ENCODE measurements around the gene BOD1L2. TPM values are rescaled to one million over a fixed set of nuclear protein-coding genes. Genes with fewer than 3 reads are reported as not detected.

Gene BOD1L2
- total and polyA plus RNA-seq, 2 of the 13 experiments (the other 11 are each of a cell fraction or from before 2014, with no cell fraction given), result not detected

GRCh38 chr18:57141208-57142129 lies 5.4 kb upstream of the BOD1L2 start (continued):
- TF ChIP-seq ZBTB14 (CRISPR knock-in tag; IDR thresholded peaks at IDR 0.05) (no peak), ZXDC (CRISPR knock-in tag; IDR thresholded peaks at IDR 0.05) (no peak), CHD2 (IDR thresholded peaks at IDR 0.05; ENCODE audit: low read depth, low read length) (no peak), ESRRA (CRISPR knock-in tag; IDR thresholded peaks at IDR 0.05; ENCODE audit: low read depth) (0 out of 2 replicates have a peak, but pooled peaks have one; percentile 29), ZUFSP (CRISPR knock-in tag; IDR thresholded peaks at IDR 0.05; ENCODE audit: borderline replicate concordance) (no peak), ZNF350 (CRISPR knock-in tag; IDR thresholded peaks at IDR 0.05; ENCODE audit: borderline replicate concordance, low read depth) (peak; percentile 81; the same call in 1 of the 2 replicates), KDM3A (CRISPR knock-in tag; IDR thresholded peaks at IDR 0.05; ENCODE audit: low read depth) (no peak), ZNF460 (CRISPR knock-in tag; IDR thresholded peaks at IDR 0.05; ENCODE audit: borderline replicate concordance) (no peak; the same call in 1 of the 2 replicates), ARID3A (IDR thresholded peaks at IDR 0.05; ENCODE audit: low read depth, low read length) (no peak), SMYD3 (CRISPR knock-in tag; IDR thresholded peaks at IDR 0.05) (no peak), KLF12 (CRISPR knock-in tag; IDR thresholded peaks at IDR 0.05; ENCODE audit: borderline replicate concordance) (no peak), NFE2L2 (IDR thresholded peaks at IDR 0.05; ENCODE audit: low read length) (no peak), ZNF720 (CRISPR knock-in tag; IDR thresholded peaks at IDR 0.05) (no peak), ZNF556 (CRISPR knock-in tag; IDR thresholded peaks at IDR 0.05; ENCODE audit: borderline replicate concordance) (peak; percentile 86; the same call in 1 of the 2 replicates), ZNF235 (CRISPR knock-in tag; IDR thresholded peaks at IDR 0.05; ENCODE audit: borderline replicate concordance) (no peak)
